HG03039 (cell line): ENCODE measurements around the gene MOB1B.
A peak's percentile ranks its signal among the peaks of the same experiment; 100 is the strongest.
"Not testable (repeated sequence)": the region's sequence is repeated elsewhere in the genome, so short reads cannot be mapped to it uniquely, and the experiment has no call there.

ENCODE experiments used
- ATAC-seq: cut with Tn5 transposase; IDR thresholded peaks from one replicate; pipeline ENCODE4 v1.9.1; 2021; ENCODE audit warnings: mild to moderate bottlenecking, moderate library complexity; ENCODE audit not compliant: unreplicated experiment

The MOB1B gene

GRCh38 chr4:70901984-70902576 is at the start of gene MOB1B:
MOB1B (plus strand) TSS chr4:70902369; CDS start chr4:70902537, 168 bp downstream.
- peak; percentile 96 for ATAC-seq

- ATAC-seq, result no peak
These were observed 46.7 kb upstream of the MOB1B start for GRCh38 chr4:70855464-70855863.

- ATAC-seq, result no peak
These were observed 43.7 kb upstream of the MOB1B start for GRCh38 chr4:70858454-70858853.

- ATAC-seq, result no peak
These were observed 43.1 kb upstream of the MOB1B start for GRCh38 chr4:70859066-70859465.

GRCh38 chr4:70863099-70863790 is 38.9 kb upstream of the MOB1B start:
- ATAC-seq, result peak; percentile 90

- ATAC-seq, result no peak
These were observed 33.4 kb upstream of the MOB1B start for GRCh38 chr4:70868778-70869177.

GRCh38 chr4:70873216-70873615 is 29.0 kb upstream of the MOB1B start:
- ATAC-seq, result no peak

- ATAC-seq, result peak; percentile 45
These were observed 27.7 kb upstream of the MOB1B start for GRCh38 chr4:70874268-70875156.

GRCh38 chr4:70877556-70877955 is 24.6 kb upstream of the MOB1B start:
- ATAC-seq, result no peak

- no peak for ATAC-seq
These were observed 21.4 kb upstream of the MOB1B start for GRCh38 chr4:70880739-70881138.

GRCh38 chr4:70885174-70885573 is 17.0 kb upstream of the MOB1B start:
- ATAC-seq, result no peak

- ATAC-seq, result no peak
These were observed 9.9 kb upstream of the MOB1B start for GRCh38 chr4:70892086-70892769.

- no peak for ATAC-seq
These were observed 8.4 kb upstream of the MOB1B start for GRCh38 chr4:70893790-70894189.

- no peak for ATAC-seq
These were observed 6.8 kb upstream of the MOB1B start for GRCh38 chr4:70895405-70895804.

- ATAC-seq, result no peak
These were observed 6.2 kb upstream of the MOB1B start for GRCh38 chr4:70895811-70896491.

GRCh38 chr4:70898581-70898980 is 3.6 kb upstream of the MOB1B start:
- ATAC-seq, result not testable (repeated sequence)

GRCh38 chr4:70901607-70901983 is 574 bp upstream of the MOB1B start:
- ATAC-seq, result no peak

- peak; percentile 33 for ATAC-seq
These were observed 565 bp downstream of the MOB1B start for GRCh38 chr4:70902577-70903290.

- ATAC-seq, result no peak
These were observed 1.1 kb downstream of the MOB1B start for GRCh38 chr4:70903291-70903603.

- no peak for ATAC-seq
These were observed 6.9 kb downstream of the MOB1B start for GRCh38 chr4:70908993-70909556.
